Muscle of arm (tissue), 12 donors: ENCODE data around the gene APOC1. TPM values are rescaled to one million over a fixed set of nuclear protein-coding genes. Genes with fewer than 3 reads are reported as not detected.
"Not testable (repeated sequence)": the region's sequence is repeated elsewhere in the genome, so short reads cannot be mapped to it uniquely, and the experiment has no call there.

Source experiments
- DNase-seq: peaks from one replicate; pipeline ENCODE4 v3.0.0-alpha.2; 2013
- polyA plus RNA-seq, 12 donors: library from polyadenylated mRNA; unstranded; fragments of 120-200 nt; gene quantifications; one replicate each; pipeline ENCODE4 v1.2.1, GENCODE V29; 2013; ENCODE audit not compliant: insufficient read length in 12 of 12

APOC1 gene
- polyA plus RNA-seq, 12 donors, result 7.9 to 62.6 (median 15.9) TPM; not detected in 1

DNA sequence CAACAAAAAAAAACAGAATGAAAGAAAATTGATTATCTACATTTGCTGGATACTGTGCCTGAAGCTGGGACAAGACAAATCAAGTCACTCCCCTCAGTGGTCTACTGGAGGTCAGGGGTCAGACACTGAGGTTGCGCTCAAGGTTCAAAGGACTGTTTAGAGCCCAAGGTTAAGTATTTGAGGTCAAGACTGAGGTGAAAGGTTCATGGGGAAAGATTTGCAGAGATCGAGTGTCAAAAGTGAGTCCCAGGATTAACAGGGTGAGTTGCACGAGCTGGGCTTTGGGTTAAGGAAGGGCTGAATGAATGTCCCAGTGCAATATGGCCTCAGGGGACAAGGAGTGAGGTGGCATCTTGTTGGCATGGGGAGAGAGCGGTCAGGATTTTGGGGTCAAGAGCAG lies 26.8 kb upstream of the APOC1 start:
- DNase-seq, result no peak

DNA sequence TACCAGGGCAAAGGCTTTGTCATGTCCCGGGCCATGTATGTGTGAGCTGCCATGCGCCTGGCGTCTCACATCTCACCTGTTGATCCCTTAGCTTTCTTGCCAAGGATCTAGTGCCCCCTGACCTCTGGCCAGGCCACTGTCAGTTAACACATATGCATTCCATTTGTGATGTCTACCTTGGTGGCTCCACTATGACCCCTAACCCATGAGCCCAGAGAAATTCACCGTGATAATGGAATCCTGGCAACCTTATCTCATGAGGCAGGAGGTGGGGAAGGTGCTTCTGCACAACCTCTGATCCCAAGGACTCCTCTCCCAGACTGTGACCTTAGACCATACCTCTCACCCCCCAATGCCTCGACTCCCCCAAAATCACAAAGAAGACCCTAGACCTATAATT lies 26.1 kb upstream of the APOC1 start:
- not testable (repeated sequence) for DNase-seq

DNA sequence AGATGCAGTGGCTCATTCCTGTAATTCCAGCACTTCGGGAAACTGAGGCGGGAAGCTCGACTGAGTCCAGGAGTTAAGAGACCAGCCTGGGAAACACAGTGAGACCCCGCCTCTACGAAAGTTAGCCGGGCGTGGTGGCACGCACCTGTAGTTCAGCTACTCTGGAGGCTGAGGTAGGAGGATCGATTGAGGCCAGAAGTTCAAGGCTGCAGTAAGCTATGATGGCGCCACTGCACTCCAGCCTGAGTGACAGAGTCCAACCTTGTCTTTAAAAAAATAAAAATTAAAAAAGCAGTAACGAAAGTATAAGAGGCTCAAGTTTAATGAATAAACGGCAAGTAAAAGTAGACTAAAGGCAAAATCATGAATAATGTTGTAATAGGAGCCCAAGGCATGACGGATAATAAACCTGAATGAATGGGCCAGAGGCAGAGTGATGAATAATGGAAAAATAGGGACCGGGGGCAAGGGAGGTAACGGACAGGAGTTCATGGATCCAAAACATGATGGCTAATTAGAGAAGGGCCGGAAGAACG lies 24.5 kb upstream of the APOC1 start:
- no peak for DNase-seq

DNA sequence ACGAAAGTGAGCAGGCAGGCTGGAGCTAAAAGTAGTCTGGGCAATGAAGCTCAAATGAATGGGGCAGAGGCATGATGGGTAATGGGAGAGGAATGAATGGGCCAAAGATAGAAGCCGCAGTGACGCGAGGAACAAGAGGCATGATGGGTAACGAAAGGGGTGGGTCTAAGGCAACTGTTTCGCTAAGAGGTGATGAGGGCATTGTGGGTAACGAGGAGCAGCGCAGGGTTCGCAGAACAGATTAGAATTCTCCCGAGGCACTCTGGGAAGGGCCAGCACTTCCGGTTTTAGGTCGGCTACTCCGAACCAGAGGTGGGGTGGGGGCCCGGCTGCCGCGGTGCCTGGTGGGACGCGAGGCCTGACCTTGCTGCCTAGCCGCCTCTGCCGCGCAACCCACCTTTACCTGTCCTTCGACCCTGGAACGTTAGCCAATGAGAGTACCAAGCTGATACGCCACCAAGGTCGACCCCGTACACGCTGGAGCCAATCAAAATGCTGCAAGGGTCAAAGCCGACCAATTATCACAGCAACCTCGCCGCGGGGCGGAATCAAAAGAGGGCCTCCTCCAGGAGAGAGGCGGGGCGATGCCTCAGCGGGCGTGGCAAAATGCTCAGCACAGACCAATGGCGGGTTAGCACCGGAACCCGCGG lies 23.9 kb upstream of the APOC1 start:
- DNase-seq, result peak; percentile 100

DNA sequence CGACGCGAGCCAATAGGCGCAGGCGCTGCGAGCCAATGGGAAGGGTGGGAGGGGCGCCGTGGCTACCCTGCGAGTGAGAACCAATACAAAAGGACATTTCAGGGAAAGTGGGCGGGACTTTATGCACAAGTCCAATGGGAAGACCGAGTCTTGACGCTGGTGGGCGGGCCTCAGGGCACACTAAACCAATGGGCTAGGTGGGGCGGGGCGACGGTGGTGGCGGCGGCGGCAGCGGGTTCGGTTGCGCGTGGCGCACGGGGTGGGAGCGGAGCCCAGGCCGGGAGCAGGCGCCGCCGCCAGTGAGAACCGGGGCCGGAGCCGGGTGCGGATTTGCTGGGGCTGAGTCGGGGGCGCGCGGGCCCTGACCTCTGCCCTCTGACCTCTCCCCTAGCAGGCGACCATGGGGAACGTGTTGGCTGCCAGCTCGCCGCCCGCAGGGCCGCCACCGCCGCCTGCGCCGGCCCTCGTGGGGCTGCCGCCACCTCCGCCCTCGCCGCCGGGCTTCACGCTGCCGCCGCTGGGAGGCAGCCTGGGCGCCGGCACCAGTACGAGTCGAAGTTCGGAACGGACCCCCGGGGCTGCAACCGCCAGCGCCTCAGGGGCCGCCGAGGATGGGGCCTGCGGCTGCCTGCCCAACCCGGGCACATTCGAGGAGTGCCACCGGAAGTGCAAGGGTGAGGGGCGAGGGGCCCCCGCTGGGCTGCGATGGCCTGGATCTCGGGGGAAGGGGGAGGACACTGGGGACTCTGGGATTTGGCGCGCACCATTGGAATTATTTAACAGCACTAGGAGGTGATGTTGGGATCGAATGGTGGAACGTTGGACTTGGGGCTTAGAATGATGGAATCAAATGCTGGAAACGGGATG lies 23.2 kb upstream of the APOC1 start, which contains the start of gene TOMM40:
TOMM40 (plus strand) TSS at position 239 of the 867 bp plus-strand sequence; CDS start at position 401, 162 bp downstream.
- no peak for DNase-seq

DNA sequence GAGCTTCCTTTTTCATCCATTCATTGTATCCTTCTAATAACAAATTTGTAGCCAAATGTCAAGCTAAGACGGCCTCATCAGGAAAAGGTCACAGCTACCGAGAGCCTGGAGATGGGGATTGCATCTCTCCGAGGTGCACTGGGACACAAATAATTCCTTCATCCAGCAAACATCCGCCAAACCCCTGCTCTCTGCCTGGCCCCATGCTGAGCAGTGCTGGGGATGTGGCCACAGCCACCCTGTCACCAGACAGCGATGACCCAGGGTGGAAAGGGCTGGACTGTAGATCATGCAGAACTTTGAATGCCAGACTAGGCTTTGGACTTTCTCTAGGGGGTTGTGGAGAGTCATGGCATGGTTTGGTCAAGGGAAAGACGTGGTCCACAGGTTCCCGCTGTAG lies 21.5 kb upstream of the APOC1 start:
- DNase-seq, result no peak

DNA sequence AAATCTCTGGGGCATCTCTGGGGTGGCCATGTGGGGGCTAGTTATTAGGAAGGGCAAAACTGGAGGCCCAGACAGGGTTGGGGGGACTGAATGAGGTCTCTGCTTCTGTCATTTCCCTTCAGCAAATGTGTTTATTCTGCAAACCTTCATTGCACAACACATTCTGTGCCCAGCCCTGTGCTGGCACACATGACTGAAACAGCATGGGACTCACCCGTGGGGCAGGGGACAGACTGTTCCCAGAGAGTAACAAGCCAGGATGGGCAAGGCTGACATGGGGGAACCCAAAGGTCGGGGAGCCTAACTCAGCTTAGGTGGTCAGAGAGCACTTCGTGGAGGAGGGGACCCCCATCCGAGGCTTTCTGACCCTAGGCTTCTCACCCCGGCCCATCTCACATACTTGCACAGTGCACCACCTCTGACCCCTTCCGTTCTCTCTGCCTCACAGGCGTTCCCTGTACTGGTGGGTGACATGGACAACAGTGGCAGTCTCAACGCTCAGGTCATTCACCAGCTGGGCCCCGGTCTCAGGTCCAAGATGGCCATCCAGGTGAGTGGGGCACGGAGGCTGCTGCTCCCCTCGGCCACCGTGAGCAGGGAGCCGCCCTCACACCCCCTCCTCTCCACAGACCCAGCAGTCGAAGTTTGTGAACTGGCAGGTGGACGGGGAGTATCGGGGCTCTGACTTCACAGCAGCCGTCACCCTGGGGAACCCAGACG lies 20.9 kb upstream of the APOC1 start:
- DNase-seq, result no peak

DNA sequence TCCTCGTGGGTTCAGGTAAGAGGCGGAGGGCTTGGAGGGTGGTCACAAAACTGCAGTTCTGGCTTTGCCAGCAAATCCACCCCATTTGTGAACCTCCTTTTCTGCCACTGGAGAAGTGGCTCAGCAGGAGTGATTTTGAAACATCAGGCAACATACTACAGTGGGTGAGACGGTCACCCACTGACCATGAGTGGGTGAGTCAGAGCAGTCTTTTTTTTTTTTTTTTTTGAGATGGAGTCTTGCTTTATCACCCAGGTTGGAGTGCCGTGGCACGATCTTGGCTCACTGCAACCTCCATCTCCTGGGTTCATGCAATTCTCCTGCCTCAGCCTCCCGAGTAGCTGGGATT lies 20.4 kb upstream of the APOC1 start:
- no peak for DNase-seq

DNA sequence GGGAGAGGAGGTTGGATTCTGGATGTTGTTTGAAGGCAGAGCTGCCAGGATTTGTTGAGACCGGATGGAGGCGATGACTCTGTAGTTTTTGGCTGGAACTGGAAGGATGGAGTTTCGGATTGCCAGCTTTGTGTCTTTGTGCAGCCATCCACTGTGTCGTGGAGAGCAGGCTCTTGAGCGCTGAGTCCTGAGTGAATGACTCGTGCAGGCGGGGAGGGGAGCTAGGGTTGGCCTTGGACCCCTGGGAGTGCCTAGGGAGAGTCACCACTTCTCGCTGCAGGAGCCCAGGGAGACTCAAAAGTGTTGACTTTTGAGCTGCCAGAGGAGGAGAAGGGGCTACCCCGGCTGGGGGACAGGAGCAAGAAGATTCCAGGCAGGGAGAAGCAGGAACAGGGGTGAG lies 19.5 kb upstream of the APOC1 start:
- no peak for DNase-seq

DNA sequence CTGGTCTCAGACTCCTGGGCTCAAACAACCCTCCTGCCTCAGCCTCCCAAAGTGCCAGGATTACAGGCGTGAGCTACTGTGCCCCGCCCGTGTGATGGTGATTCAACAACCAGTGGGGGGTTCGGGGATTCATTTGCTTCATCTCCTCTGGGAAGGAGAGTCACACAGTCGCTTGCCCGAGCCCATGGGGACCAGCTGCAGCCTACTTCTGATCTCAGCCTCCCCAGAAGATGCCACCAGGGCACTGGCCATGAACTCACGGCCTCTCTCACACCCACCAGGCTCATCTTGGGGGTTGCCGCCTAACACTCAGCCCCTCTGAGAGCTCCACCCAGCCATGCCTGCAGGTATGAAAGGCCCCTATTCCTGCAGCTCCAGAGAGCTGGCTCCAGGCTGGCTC lies 16.6 kb upstream of the APOC1 start:
- DNase-seq, result no peak

DNA sequence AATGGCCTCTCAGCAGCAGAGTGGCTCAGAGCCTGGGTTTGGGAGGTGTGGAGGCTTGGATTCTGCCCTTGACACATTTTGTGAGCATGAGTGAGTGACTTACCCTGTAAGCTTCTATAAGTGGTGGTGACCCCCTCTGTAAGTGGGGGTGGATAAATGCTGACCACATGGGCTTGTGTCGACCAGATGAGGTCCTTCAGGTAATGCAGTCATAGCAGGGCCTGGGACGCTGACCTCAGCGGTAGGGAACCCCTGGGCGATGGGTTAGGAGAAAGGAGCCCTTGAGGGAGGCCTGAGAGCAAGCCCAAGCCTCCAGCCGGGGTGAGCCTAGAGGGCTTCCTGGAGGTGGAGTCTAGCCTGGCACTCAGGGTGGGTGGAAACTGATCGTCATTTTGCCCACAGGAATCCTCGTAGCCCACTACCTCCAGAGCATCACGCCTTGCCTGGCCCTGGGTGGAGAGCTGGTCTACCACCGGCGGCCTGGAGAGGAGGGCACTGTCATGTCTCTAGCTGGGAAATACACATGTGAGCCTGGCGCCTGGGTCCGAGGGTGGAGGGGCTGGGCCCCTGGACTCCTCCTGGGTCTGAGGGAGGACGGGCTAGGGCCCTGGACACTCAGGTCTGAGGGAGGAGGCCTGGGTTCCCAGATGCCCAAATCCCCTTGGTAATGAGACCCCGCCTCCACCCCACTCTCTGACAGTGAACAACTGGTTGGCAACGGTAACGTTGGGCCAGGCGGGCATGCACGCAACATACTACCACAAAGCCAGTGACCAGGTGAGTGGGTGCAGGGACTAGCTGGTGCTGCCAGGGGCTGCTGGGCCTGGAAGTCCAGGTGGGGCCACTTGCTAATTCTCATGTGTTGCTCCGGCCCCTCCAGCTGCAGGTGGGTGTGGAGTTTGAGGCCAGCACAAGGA lies 13.8 kb upstream of the APOC1 start:
- DNase-seq, result no peak

DNA sequence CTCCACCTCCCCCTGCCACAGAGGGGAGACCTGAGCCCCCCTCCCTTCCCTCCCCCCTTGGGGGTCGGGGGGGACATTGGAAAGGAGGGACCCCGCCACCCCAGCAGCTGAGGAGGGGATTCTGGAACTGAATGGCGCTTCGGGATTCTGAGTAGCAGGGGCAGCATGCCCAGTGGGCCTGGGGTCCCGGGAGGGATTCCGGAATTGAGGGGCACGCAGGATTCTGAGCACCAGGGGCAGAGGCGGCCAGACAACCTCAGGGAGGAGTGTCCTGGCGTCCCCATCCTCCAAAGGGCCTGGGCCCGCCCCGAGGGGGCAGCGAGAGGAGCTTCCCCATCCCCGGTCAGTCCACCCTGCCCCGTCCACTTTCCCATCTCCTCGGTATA lies 11.2 kb upstream of the APOC1 start:
- DNase-seq, result no peak

DNA sequence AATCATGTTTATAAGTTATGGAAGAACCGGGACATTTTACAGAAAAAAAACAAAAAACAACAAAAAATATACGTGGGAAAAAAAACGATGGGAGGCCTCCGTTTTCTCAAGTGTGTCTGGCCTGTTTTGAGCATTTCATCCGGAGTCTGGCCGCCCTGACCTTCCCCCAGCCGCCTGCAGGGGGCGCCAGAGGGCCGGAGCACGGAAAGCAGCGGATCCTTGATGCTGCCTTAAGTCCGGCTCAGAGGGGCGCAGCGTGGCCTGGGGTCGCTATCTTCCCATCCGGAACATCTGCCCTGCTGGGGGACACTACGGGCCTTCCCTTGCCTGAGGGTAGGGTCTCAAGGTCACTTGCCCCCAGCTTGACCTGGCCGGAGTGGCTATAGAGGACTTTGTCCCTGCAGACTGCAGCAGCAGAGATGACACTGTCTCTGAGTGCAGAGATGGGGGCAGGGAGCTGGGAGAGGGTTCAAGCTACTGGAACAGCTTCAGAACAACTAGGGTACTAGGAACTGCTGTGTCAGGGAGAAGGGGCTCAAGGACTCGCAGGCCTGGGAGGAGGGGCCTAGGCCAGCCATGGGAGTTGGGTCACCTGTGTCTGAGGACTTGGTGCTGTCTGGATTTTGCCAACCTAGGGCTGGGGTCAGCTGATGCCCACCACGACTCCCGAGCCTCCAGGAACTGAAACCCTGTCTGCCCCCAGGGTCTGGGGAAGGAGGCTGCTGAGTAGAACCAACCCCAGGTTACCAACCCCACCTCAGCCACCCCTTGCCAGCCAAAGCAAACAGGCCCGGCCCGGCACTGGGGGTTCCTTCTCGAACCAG lies 10.6 kb upstream of the APOC1 start:
- peak; percentile 78 for DNase-seq

DNA sequence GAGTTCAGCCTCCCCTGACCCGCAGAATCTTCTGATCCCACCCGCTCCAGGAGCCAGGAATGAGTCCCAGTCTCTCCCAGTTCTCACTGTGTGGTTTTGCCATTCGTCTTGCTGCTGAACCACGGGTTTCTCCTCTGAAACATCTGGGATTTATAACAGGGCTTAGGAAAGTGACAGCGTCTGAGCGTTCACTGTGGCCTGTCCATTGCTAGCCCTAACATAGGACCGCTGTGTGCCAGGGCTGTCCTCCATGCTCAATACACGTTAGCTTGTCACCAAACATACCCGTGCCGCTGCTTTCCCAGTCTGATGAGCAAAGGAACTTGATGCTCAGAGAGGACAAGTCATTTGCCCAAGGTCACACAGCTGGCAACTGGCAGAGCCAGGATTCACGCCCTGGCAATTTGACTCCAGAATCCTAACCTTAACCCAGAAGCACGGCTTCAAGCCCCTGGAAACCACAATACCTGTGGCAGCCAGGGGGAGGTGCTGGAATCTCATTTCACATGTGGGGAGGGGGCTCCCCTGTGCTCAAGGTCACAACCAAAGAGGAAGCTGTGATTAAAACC lies 9.9 kb upstream of the APOC1 start:
- DNase-seq, result no peak

DNA sequence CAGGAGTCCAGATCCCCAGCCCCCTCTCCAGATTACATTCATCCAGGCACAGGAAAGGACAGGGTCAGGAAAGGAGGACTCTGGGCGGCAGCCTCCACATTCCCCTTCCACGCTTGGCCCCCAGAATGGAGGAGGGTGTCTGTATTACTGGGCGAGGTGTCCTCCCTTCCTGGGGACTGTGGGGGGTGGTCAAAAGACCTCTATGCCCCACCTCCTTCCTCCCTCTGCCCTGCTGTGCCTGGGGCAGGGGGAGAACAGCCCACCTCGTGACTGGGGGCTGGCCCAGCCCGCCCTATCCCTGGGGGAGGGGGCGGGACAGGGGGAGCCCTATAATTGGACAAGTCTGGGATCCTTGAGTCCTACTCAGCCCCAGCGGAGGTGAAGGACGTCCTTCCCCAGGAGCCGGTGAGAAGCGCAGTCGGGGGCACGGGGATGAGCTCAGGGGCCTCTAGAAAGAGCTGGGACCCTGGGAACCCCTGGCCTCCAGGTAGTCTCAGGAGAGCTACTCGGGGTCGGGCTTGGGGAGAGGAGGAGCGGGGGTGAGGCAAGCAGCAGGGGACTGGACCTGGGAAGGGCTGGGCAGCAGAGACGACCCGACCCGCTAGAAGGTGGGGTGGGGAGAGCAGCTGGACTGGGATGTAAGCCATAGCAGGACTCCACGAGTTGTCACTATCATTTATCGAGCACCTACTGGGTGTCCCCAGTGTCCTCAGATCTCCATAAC lies 8.8 kb upstream of the APOC1 start, which contains the start of gene APOE:
APOE (plus strand) TSS at position 360 of the 724 bp plus-strand sequence. CDS start 829 bp downstream, outside the sequence.
- DNase-seq, result no peak

DNA sequence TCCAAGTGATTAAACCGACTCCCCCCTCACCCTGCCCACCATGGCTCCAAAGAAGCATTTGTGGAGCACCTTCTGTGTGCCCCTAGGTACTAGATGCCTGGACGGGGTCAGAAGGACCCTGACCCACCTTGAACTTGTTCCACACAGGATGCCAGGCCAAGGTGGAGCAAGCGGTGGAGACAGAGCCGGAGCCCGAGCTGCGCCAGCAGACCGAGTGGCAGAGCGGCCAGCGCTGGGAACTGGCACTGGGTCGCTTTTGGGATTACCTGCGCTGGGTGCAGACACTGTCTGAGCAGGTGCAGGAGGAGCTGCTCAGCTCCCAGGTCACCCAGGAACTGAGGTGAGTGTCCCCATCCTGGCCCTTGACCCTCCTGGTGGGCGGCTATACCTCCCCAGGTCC lies 6.8 kb upstream of the APOC1 start:
- no peak for DNase-seq

DNA sequence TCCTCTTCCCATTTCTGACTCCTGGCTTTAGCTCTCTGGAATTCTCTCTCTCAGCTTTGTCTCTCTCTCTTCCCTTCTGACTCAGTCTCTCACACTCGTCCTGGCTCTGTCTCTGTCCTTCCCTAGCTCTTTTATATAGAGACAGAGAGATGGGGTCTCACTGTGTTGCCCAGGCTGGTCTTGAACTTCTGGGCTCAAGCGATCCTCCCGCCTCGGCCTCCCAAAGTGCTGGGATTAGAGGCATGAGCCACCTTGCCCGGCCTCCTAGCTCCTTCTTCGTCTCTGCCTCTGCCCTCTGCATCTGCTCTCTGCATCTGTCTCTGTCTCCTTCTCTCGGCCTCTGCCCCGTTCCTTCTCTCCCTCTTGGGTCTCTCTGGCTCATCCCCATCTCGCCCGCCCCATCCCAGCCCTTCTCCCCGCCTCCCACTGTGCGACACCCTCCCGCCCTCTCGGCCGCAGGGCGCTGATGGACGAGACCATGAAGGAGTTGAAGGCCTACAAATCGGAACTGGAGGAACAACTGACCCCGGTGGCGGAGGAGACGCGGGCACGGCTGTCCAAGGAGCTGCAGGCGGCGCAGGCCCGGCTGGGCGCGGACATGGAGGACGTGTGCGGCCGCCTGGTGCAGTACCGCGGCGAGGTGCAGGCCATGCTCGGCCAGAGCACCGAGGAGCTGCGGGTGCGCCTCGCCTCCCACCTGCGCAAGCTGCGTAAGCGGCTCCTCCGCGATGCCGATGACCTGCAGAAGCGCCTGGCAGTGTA lies 6.2 kb upstream of the APOC1 start:
- no peak for DNase-seq

DNA sequence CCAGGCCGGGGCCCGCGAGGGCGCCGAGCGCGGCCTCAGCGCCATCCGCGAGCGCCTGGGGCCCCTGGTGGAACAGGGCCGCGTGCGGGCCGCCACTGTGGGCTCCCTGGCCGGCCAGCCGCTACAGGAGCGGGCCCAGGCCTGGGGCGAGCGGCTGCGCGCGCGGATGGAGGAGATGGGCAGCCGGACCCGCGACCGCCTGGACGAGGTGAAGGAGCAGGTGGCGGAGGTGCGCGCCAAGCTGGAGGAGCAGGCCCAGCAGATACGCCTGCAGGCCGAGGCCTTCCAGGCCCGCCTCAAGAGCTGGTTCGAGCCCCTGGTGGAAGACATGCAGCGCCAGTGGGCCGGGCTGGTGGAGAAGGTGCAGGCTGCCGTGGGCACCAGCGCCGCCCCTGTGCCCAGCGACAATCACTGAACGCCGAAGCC lies 5.6 kb upstream of the APOC1 start:
- no peak for DNase-seq
